K562 (cell line): Measurements from ENCODE around the gene NPTX2. TPM values are rescaled to one million over a fixed set of nuclear protein-coding genes. Genes with fewer than 3 reads are reported as not detected.

ENCODE experiments used
- ATAC-seq: fragments of 200-7000 bp; cut with Tn5 transposase; 3 replicates; pipeline ENCODE4 v1.9.1; 2020; ENCODE audit warnings: moderate library complexity
- BruUV-seq: library from RNA; stranded (reverse); fragments of 400-500 nt; replicated peaks from 2 replicates; lab custom pipeline; 2021; lab: Mats Ljungman, UMichigan
- CTCF ChIA-PET: fragments of 300-600 bp; formaldehyde crosslinking; extraction: SDS; loops from one replicate; lab custom pipeline; 2021; ENCODE audit warnings: low intra/inter-chr PET ratio; lab: Yijun Ruan, JAX
- POLR2A ChIA-PET: fragments of 300-600, 350-650 bp; sonication (Branson Sonifier 250); formaldehyde crosslinking; extraction: SDS; loops from one replicate; lab custom pipeline; 2021; ENCODE audit warnings: antibody characterized with exemption, inconsistent platforms; lab: Yijun Ruan, JAX
- DNase-seq, 4 experiments: peaks; one replicate each; pipeline versions ENCODE4 v3.0.0 to v3.0.0-alpha.2; 2011 to 2018; ENCODE audit warnings: low spot score in 3 of 4, mixed read lengths in 3 of 4; ENCODE audit errors: extremely low read depth in 1 of 4
- FAIRE-seq: peaks from 2 replicates; lab custom pipeline; 2011; peaks lifted over from hg19 to GRCh38; lab: Jason Lieb, UNC
- H2AFZ ChIP-seq: 2 replicates; pipeline ENCODE4 v1.6.0; 2011; ENCODE audit warnings: low read depth, low read length, control low read depth, inconsistent platforms
- H3K27ac ChIP-seq: fragments of 200-600 bp; 3 replicates; pipeline ENCODE4 v1.8.0; 2011; ENCODE audit warnings: low read depth, mild to moderate bottlenecking, control low read depth, inconsistent platforms, low read length, moderate library complexity, mixed read lengths; ENCODE audit errors: extremely low read depth
- H3K27me3 ChIP-seq, 2 experiments: fragments of 300-600 bp in 1 of 2; 2 replicates in 1 of 2; 3 replicates in 1 of 2; pipeline versions ENCODE4 v1.6.0 to v1.8.0; 2011; ENCODE audit warnings: inconsistent platforms in 2 of 2, low read length in 2 of 2, mild to moderate bottlenecking in 1 of 2, mixed read lengths in 1 of 2, moderate library complexity in 1 of 2; ENCODE audit not compliant: control insufficient read depth in 2 of 2, insufficient read depth in 2 of 2
- H3K36me3 ChIP-seq: fragments of 300-600 bp; 3 replicates; pipeline ENCODE4 v1.8.0; 2011; ENCODE audit warnings: mild to moderate bottlenecking, low read length, inconsistent platforms; ENCODE audit not compliant: control insufficient read depth, insufficient read depth
- H3K4me1 ChIP-seq, 2 experiments: fragments of 200-600 bp in 1 of 2; replicated peaks in 1 of 2; 2 replicates in 1 of 2; 3 replicates in 1 of 2; pipeline versions ENCODE4 v1.5.1 to v1.8.0; 2011; ENCODE audit warnings: inconsistent platforms in 2 of 2, low read length in 2 of 2, mild to moderate bottlenecking in 1 of 2, mixed read lengths in 1 of 2, moderate library complexity in 1 of 2; ENCODE audit not compliant: control insufficient read depth in 2 of 2, insufficient read depth in 2 of 2
- H3K4me2 ChIP-seq: 2 replicates; pipeline ENCODE4 v1.6.1; 2011; ENCODE audit warnings: low read length, control low read depth, inconsistent platforms, mixed read lengths; ENCODE audit not compliant: insufficient read depth
- H3K4me3 ChIP-seq: fragments of 200-600 bp; sonication (generic), shearing (Covaris generic); 2 replicates; pipeline ENCODE4 v1.5.1; 2016; ENCODE audit warnings: control low read depth, inconsistent platforms
- H3K79me2 ChIP-seq: fragments of 200-600 bp; 3 replicates; pipeline ENCODE4 v1.8.0; 2011; ENCODE audit warnings: low read length, inconsistent platforms; ENCODE audit not compliant: control insufficient read depth, insufficient read depth
- H3K9ac ChIP-seq, 2 experiments: 2 replicates each; pipeline versions ENCODE4 v1.6.0 to v1.6.1; 2011; ENCODE audit warnings: low read depth in 2 of 2, low read length in 2 of 2, control low read depth in 1 of 2, inconsistent platforms in 1 of 2, mild to moderate bottlenecking in 1 of 2, mixed read lengths in 1 of 2; ENCODE audit not compliant: insufficient read depth in 1 of 2
- H3K9me1 ChIP-seq: one replicate; pipeline ENCODE4 v1.6.0; 2011; ENCODE audit warnings: inconsistent platforms, mild to moderate bottlenecking, low read length, moderate library complexity; ENCODE audit not compliant: control insufficient read depth, insufficient read depth
- H3K9me3 ChIP-seq: replicated peaks from 2 replicates; pipeline ENCODE4 v1.5.1; 2011; ENCODE audit warnings: low read depth, low read length, inconsistent platforms; ENCODE audit not compliant: control insufficient read depth, insufficient read depth
- H4K20me1 ChIP-seq: replicated peaks from 2 replicates; pipeline ENCODE4 v1.6.1; 2011; ENCODE audit warnings: low read length, inconsistent platforms, mixed read lengths; ENCODE audit not compliant: control insufficient read depth, insufficient read depth
- CHD1 ChIP-seq: fragments of 200-600 bp; sonication (generic); IDR thresholded peaks from one replicate; pipeline ENCODE4 v1.6.1; 2012; ENCODE audit warnings: mild to moderate bottlenecking, moderate library complexity, low read length, inconsistent platforms
- ESRRA ChIP-seq: fragments of 450-650 bp; IDR thresholded peaks from 2 replicates; pipeline ENCODE4 v1.6.1; 2014; ENCODE audit warnings: low read depth, mild to moderate bottlenecking, moderate library complexity, borderline replicate concordance
- GTF2F1 ChIP-seq: IDR thresholded peaks from 2 replicates; pipeline ENCODE4 v1.6.1; 2011; ENCODE audit warnings: low read depth, low read length, improper control_type of control experiment
- MCM7 ChIP-seq, 2 experiments: fragments of 450-650 bp; IDR thresholded peaks; 2 replicates each; pipeline ENCODE4 v1.6.1; 2016 to 2018
- NCOA4 ChIP-seq: fragments of 450-650 bp; IDR thresholded peaks from 2 replicates; pipeline ENCODE4 v1.6.1; 2018; ENCODE audit warnings: mild to moderate bottlenecking; ENCODE audit not compliant: partially characterized antibody
- NFE2 ChIP-seq: IDR thresholded peaks from 2 replicates; pipeline ENCODE4 v1.6.1; 2014; ENCODE audit warnings: antibody characterized with exemption, low read depth
- NFYB ChIP-seq: IDR thresholded peaks from 2 replicates; pipeline ENCODE4 v1.6.1; 2011; ENCODE audit warnings: mild to moderate bottlenecking, moderate library complexity; ENCODE audit not compliant: insufficient read length; ENCODE audit errors: extremely low read depth
- PATZ1 ChIP-seq: fragments of 250-450 bp; sonication (Bioruptor Pico); IDR thresholded peaks from 2 replicates; pipeline ENCODE4 v1.5.0; 2020; ENCODE audit warnings: mild to moderate bottlenecking, borderline replicate concordance
- PML ChIP-seq: IDR thresholded peaks from 2 replicates; pipeline ENCODE4 v1.6.1; 2012; ENCODE audit warnings: low read length, inconsistent platforms
- SLC30A9 ChIP-seq: fragments of 250-450 bp; sonication (Bioruptor Pico); IDR thresholded peaks from 2 replicates; pipeline ENCODE4 v1.8.0; 2022; ENCODE audit warnings: mild to moderate bottlenecking, moderate library complexity
- TEAD1 ChIP-seq, 2 experiments: fragments of 450-650 bp in 1 of 2; sonication (generic) in 1 of 2; formaldehyde crosslinking; IDR thresholded peaks; 2 replicates each; pipeline versions ENCODE4 v1.4.0 to v1.8.0; 2020 to 2022; ENCODE audit warnings: mild to moderate bottlenecking in 2 of 2, missing genetic modification reagents in 1 of 2
- ZNF174 ChIP-seq: fragments of 250-450 bp; sonication (Bioruptor Pico); IDR thresholded peaks from 2 replicates; pipeline ENCODE4 v1.4.0; 2020; ENCODE audit warnings: mild to moderate bottlenecking
- ZSCAN32 ChIP-seq: fragments of 450-650 bp; formaldehyde crosslinking; IDR thresholded peaks from 2 replicates; pipeline ENCODE4 v1.4.0; 2020; ENCODE audit warnings: mild to moderate bottlenecking, moderate library complexity
- WGBS: fragments of 100-300 bp; shearing (Covaris generic); methylation state at CpG from one replicate; pipeline ENCODE4 v1.1.6; 2016; ENCODE audit warnings: low coverage, mixed read lengths; ENCODE audit not compliant: insufficient coverage; ENCODE audit errors: missing lambda C conversion rate; 5-methylcytosine and 5-hydroxymethylcytosine counted together
- in situ Hi-C: fragments of 300-500 bp; cut with MboI; formaldehyde crosslinking; loops from 4 replicates; pipeline ENCODE4 v1.15.0; 2018; ENCODE audit warnings: inconsistent platforms, mixed read lengths
- intact Hi-C: fragments of 100-400 bp; cut with micrococcal nuclease; formaldehyde crosslinking; loops from 2 replicates; pipeline ENCODE4 v1.14.2; 2022
- polyA plus RNA-seq, 8 experiments: library from polyadenylated mRNA; depleted of rRNA in 4 of 8; stranded (reverse) in 5 of 8; unstranded in 3 of 8; fragments of >200 nt; fragmentation: Nextera tagmentation in 2 of 8; fragmentation: Illumina TruSeq in 1 of 8; extraction: Ambion mirVana in 2 of 8; extraction: Trizol in 1 of 8; gene quantifications; 2 replicates each; pipeline versions ENCODE4 v1.2.1 to v1.2.3, GENCODE V29; 2011 to 2014; ENCODE audit warnings: inconsistent platforms in 1 of 8, missing spikeins in 1 of 8
- total RNA-seq, 7 experiments: library from RNA; depleted of rRNA in 6 of 7; stranded (reverse); fragments of >200 nt in 6 of 7; fragmentation: Illumina TruSeq in 2 of 7; extraction: Trizol in 2 of 7; gene quantifications; 2 replicates each; pipeline versions ENCODE4 v1.2.1 to v1.2.3, GENCODE V29; 2011 to 2021; ENCODE audit warnings: low replicate concordance in 1 of 7
- TF ChIP-seq, protein P1 (sequence below): fragments of 250-450 bp; sonication (Bioruptor Pico); IDR thresholded peaks from 2 replicates; pipeline ENCODE4 v1.5.0; 2021; ENCODE audit warnings: mild to moderate bottlenecking, moderate library complexity
- TF ChIP-seq, protein P2 (sequence below): fragments of 450-650 bp; formaldehyde crosslinking; IDR thresholded peaks from 2 replicates; pipeline ENCODE4 v1.4.0; 2022; ENCODE audit warnings: mild to moderate bottlenecking, moderate library complexity

Gene NPTX2
- total and polyA plus RNA-seq, 9 of the 15 experiments (the other 6 are each of a cell fraction or from before 2014, with no cell fraction given), result 0.07 TPM; not detected in 8

DNA sequence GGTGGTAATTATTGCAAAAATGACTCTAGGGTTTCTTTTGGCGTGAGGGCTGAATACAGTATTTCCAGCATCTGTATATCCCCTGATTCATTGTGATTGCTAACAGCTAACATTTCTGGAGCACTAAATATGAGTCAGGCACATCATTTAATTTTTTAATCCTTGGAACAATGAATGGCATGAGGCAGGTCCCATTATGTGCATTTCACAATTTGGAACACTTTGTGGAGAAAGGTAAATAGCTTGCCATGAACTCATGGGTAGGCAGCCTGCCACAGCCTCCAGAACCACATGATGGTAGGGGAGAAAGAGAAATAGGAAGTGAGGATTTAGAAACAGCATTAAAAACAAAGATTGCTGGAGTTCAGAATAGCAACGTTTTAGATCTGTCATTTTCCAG, 1.7 kb downstream of the NPTX2 start:
- Histone ChIP-seq H4K20me1 (no peaks in the 10 kb centered on the region), H3K27me3 (peaks cover 2 to 39% of the 10 kb centered on the region in 2 experiments; a peak in 4 of 5 replicates), H3K9me3 (no peaks in the 10 kb centered on the region), H3K27ac (no peak overlapping the region), H3K79me2 (no peaks in the 10 kb centered on the region), H3K36me3 (no peaks in the 10 kb centered on the region), H3K4me1 (peaks cover 0 to 12% of the 10 kb centered on the region in 2 experiments; a peak in 2 of 5 replicates), H2AFZ (no peak overlapping the region), H3K9ac (no peak overlapping the region), H3K4me2 (no peak overlapping the region), H3K4me3 (no peak overlapping the region), H3K9me1 (no peaks in the 10 kb centered on the region)
- in situ Hi-C loops, result no loop called here
- ChIA-PET POLR2A (interaction anchor here (0.8 kb wide), 1 partner anchor 1518 kb away, joined by 6 read pairs; no protein-coding TSS in a partner anchor), CTCF (no interaction called here)
- no TSS peak for BruUV-seq
- no peak for FAIRE-seq
- no peak for ATAC-seq
- intact Hi-C loops, result no loop called here
- no peak for DNase-seq
- 2% methylated on average over 2 of the region's 2 CpGs for WGBS
- TF ChIP-seq, protein P1, sequence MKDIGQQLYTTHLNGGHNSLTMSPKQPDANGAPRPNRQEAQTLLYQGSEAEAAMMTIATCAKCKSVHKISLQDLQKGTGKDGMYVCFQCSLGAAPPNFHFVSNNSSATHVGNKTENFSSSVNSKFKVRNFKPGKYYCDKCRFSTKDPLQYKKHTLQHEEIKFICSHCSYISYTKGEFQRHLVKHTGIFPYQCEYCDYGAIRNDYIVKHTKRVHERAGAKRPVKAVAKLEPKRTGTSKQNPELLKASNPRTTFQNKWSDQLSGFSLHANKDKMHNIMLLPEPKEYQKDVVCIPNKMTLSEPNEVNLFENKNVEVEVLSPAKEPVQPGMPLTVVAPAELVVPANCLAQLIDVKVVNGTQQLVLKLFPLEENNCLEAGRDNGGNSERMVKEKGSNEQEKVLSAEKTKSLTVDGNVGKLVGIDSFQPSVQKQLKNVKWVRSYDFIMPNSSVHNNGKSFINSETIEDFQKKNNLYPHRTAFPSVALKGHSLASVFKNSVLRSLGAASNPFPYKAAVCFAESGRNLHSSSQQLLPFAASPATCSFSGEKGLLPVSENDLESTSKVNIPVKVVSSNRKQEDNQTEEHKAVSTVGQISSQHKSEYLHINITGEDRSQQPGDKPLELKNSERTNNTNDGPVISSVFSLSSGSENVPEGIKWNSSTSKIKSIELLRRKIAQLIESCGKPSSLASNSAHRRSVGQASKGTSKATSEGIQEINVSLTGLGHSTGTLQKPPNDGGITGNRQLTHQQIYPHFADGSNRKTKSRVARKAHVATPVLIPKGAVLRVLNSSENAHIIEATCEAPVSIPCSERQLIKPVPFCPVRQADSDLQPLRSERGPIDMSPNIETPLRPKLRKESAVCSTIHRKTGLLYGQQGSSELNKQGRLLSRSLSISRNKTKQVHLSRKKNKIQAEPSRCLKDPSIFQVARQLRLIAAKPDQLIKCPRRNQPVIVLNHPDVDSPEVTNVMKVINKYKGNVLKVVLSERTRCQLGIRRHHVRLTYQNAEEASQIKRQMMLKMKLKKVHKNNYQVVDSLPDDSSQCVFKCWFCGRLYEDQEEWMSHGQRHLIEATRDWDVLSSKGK (CRISPR knock-in tag), result no peak
- TF ChIP-seq ZNF174, result no peak
- TF ChIP-seq, protein P2, sequence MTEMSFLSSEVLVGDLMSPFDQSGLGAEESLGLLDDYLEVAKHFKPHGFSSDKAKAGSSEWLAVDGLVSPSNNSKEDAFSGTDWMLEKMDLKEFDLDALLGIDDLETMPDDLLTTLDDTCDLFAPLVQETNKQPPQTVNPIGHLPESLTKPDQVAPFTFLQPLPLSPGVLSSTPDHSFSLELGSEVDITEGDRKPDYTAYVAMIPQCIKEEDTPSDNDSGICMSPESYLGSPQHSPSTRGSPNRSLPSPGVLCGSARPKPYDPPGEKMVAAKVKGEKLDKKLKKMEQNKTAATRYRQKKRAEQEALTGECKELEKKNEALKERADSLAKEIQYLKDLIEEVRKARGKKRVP (CRISPR knock-in tag), result no peak
- TF ChIP-seq NCOA4, result no peak
- no peak for TF ChIP-seq MCM7 (IDR thresholded peaks at IDR 0.05)
- TF ChIP-seq ESRRA, result no peak
- no peak for TF ChIP-seq ZSCAN32 (CRISPR knock-in tag)
- TF ChIP-seq NFYB, result no peak
- TF ChIP-seq PATZ1 (CRISPR knock-in tag), result no peak
- no peak for TF ChIP-seq NFE2
- no peak for TF ChIP-seq CHD1
- TF ChIP-seq SLC30A9, result no peak
- TF ChIP-seq PML, result no peak
- TF ChIP-seq TEAD1 (CRISPR knock-in tag; IDR thresholded peaks at IDR 0.05), result no peak
- TF ChIP-seq GTF2F1, result no peak
